Dermis blood vessel endothelial cell (primary cell): ENCODE data around the gene CACNG6. TPM values are rescaled to one million over a fixed set of nuclear protein-coding genes. Genes with fewer than 3 reads are reported as not detected.
"Not testable (repeated sequence)": the region's sequence is repeated elsewhere in the genome, so short reads cannot be mapped to it uniquely, and the experiment has no call there.

ENCODE experiments used
- DNase-seq: peaks from one replicate; pipeline ENCODE4 v3.0.0; 2010
- total RNA-seq: library from RNA; depleted of rRNA; stranded (reverse); fragments of >200 nt; gene quantifications from 2 replicates; pipeline ENCODE4 v1.2.3, GENCODE V29; 2014

CACNG6 gene
- total RNA-seq, 1 donor from 2014 or later, result 0.85 TPM

GRCh38 chr19:54002495-54003315 lies 11.3 kb downstream of the CACNG6 start:
- no peak for DNase-seq

- DNase-seq, result no peak
Observed at GRCh38 chr19:54009440-54009839, 18.0 kb downstream of the CACNG6 start.

GRCh38 chr19:54010474-54010873 lies 19.0 kb downstream of the CACNG6 start:
- DNase-seq, result no peak

- no peak for DNase-seq
Observed at GRCh38 chr19:54011507-54012211, 20.2 kb downstream of the CACNG6 start.

- no peak for DNase-seq
Observed at GRCh38 chr19:54013866-54014265, 22.4 kb downstream of the CACNG6 start.

GRCh38 chr19:54014920-54015560 lies 23.6 kb downstream of the CACNG6 start:
- no peak for DNase-seq

GRCh38 chr19:54017261-54017660 lies 25.8 kb downstream of the CACNG6 start:
- DNase-seq, result no peak

GRCh38 chr19:54021363-54021762 lies 29.9 kb downstream of the CACNG6 start:
- no peak for DNase-seq

GRCh38 chr19:54021932-54022331 lies 30.5 kb downstream of the CACNG6 start:
- DNase-seq, result no peak

- no peak for DNase-seq
Observed at GRCh38 chr19:54023191-54023590, 31.8 kb downstream of the CACNG6 start.

GRCh38 chr19:54024660-54025059 lies 33.2 kb downstream of the CACNG6 start:
- DNase-seq, result no peak

- DNase-seq, result no peak
Observed at GRCh38 chr19:54026656-54027055, 35.2 kb downstream of the CACNG6 start.

GRCh38 chr19:54029301-54029700 lies 37.9 kb downstream of the CACNG6 start:
- no peak for DNase-seq

GRCh38 chr19:54029930-54030490 lies 38.6 kb downstream of the CACNG6 start:
- peak; percentile 85 for DNase-seq

GRCh38 chr19:54030895-54031586 lies 39.6 kb downstream of the CACNG6 start:
- peak; percentile 55 for DNase-seq

- peak; percentile 87 for DNase-seq
Observed at GRCh38 chr19:54035215-54036178, 44.1 kb downstream of the CACNG6 start.

- DNase-seq, result not testable (repeated sequence)
Observed at GRCh38 chr19:54036542-54036941, 45.1 kb downstream of the CACNG6 start.

GRCh38 chr19:54040003-54040402 lies 48.6 kb downstream of the CACNG6 start:
- DNase-seq, result no peak

GRCh38 chr19:54041969-54042606 lies 50.7 kb downstream of the CACNG6 start:
- no peak for DNase-seq

- DNase-seq, result no peak
Observed at GRCh38 chr19:54042989-54043388, 51.6 kb downstream of the CACNG6 start.

GRCh38 chr19:54045771-54046170 lies 54.3 kb downstream of the CACNG6 start:
- DNase-seq, result no peak
